ENCODE results near the gene LRRC8A. TPM values are rescaled to one million over a fixed set of nuclear protein-coding genes. Genes with fewer than 3 reads are reported as not detected.

LRRC8A gene
- total and polyA plus RNA-seq, 2 experiments from 2014 or later: 37.3 to 80.5 TPM

GRCh38 chr9:128887049-128887448 is 5.1 kb downstream of the LRRC8A start:
- no peaks in the 10 kb centered on the region for H3K9me2 ChIP-seq (ENCODE audit: insufficient read depth)
- Mint-ChIP-seq H3K36me3 (ENCODE audit: low read depth) (peaks cover 74% of the 10 kb centered on the region), H3K4me3 (no peak overlapping the region), H3K27ac (peak overlapping the region; percentile 76; the same call in 1 of the 2 replicates), H3K9me3 (no peaks in the 10 kb centered on the region), H3K27me3 (ENCODE audit: insufficient read depth, low read depth, poor library complexity) (peaks cover 22% of the 10 kb centered on the region), H3K4me1 (peaks cover 66% of the 10 kb centered on the region)
- peaks cover 23% of the 10 kb centered on the region for H3K4me1 ChIP-seq (ENCODE audit: insufficient read depth)
- DNase-seq (ENCODE audit: low spot score) (no peak), ATAC-seq (no peak)
- H3F3A ChIP-seq (replicated peaks; ENCODE audit: low read depth): peaks cover 30% of the 10 kb centered on the region
- H3K27me3 ChIP-seq (ENCODE audit: insufficient read depth): no peaks in the 10 kb centered on the region
- no peak overlapping the region for H3K4me3 ChIP-seq
- H3K79me2 ChIP-seq (replicated peaks; ENCODE audit: insufficient read depth): peaks cover 99% of the 10 kb centered on the region
- no peaks in the 10 kb centered on the region; the same call in 1 of the 2 replicates for H3K36me3 ChIP-seq (ENCODE audit: insufficient read depth)
- no peak overlapping the region for H3K4me2 ChIP-seq
- H4K20me1 ChIP-seq (replicated peaks; ENCODE audit: insufficient read depth): peaks cover 12% of the 10 kb centered on the region
- no peak overlapping the region for H2AFZ ChIP-seq
- H3K27ac ChIP-seq (ENCODE audit: low read depth): peak overlapping the region; percentile 90; the same call in 1 of the 2 replicates
- TF ChIP-seq, protein P1, sequence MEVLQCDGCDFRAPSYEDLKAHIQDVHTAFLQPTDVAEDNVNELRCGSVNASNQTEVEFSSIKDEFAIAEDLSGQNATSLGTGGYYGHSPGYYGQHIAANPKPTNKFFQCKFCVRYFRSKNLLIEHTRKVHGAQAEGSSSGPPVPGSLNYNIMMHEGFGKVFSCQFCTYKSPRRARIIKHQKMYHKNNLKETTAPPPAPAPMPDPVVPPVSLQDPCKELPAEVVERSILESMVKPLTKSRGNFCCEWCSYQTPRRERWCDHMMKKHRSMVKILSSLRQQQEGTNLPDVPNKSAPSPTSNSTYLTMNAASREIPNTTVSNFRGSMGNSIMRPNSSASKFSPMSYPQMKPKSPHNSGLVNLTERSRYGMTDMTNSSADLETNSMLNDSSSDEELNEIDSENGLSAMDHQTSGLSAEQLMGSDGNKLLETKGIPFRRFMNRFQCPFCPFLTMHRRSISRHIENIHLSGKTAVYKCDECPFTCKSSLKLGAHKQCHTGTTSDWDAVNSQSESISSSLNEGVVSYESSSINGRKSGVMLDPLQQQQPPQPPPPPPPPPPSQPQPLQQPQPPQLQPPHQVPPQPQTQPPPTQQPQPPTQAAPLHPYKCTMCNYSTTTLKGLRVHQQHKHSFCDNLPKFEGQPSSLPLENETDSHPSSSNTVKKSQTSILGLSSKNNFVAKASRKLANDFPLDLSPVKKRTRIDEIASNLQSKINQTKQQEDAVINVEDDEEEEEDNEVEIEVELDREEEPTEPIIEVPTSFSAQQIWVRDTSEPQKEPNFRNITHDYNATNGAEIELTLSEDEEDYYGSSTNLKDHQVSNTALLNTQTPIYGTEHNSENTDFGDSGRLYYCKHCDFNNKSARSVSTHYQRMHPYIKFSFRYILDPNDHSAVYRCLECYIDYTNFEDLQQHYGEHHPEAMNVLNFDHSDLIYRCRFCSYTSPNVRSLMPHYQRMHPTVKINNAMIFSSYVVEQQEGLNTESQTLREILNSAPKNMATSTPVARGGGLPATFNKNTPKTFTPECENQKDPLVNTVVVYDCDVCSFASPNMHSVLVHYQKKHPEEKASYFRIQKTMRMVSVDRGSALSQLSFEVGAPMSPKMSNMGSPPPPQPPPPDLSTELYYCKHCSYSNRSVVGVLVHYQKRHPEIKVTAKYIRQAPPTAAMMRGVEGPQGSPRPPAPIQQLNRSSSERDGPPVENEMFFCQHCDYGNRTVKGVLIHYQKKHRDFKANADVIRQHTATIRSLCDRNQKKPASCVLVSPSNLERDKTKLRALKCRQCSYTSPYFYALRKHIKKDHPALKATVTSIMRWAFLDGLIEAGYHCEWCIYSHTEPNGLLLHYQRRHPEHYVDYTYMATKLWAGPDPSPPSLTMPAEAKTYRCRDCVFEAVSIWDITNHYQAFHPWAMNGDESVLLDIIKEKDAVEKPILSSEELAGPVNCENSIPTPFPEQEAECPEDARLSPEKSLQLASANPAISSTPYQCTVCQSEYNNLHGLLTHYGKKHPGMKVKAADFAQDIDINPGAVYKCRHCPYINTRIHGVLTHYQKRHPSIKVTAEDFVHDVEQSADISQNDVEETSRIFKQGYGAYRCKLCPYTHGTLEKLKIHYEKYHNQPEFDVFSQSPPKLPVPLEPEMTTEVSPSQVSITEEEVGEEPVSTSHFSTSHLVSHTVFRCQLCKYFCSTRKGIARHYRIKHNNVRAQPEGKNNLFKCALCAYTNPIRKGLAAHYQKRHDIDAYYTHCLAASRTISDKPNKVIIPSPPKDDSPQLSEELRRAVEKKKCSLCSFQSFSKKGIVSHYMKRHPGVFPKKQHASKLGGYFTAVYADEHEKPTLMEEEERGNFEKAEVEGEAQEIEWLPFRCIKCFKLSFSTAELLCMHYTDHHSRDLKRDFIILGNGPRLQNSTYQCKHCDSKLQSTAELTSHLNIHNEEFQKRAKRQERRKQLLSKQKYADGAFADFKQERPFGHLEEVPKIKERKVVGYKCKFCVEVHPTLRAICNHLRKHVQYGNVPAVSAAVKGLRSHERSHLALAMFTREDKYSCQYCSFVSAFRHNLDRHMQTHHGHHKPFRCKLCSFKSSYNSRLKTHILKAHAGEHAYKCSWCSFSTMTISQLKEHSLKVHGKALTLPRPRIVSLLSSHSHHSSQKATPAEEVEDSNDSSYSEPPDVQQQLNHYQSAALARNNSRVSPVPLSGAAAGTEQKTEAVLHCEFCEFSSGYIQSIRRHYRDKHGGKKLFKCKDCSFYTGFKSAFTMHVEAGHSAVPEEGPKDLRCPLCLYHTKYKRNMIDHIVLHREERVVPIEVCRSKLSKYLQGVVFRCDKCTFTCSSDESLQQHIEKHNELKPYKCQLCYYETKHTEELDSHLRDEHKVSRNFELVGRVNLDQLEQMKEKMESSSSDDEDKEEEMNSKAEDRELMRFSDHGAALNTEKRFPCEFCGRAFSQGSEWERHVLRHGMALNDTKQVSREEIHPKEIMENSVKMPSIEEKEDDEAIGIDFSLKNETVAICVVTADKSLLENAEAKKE (CRISPR knock-in tag; IDR thresholded peaks at IDR 0.05): no peak

GRCh38 chr9:128887914-128888350 is 6.0 kb downstream of the LRRC8A start:
- peaks cover 73% of the 10 kb centered on the region for H3K36me3 Mint-ChIP-seq (ENCODE audit: low read depth)
- Histone ChIP-seq H2AFZ (no peak overlapping the region), H3F3A (replicated peaks; ENCODE audit: low read depth) (peaks cover 26% of the 10 kb centered on the region; the same call in 1 of the 2 replicates), H3K27ac (ENCODE audit: low read depth) (peak overlapping the region; percentile 90), H3K79me2 (replicated peaks; ENCODE audit: insufficient read depth) (peaks cover 93% of the 10 kb centered on the region), H3K4me1 (ENCODE audit: insufficient read depth) (peaks cover 23% of the 10 kb centered on the region), H4K20me1 (replicated peaks; ENCODE audit: insufficient read depth) (peaks cover 8% of the 10 kb centered on the region), H3K4me3 (peak overlapping the region; percentile 26; the same call in 1 of the 2 replicates), H3K9me2 (ENCODE audit: insufficient read depth) (no peaks in the 10 kb centered on the region), H3K4me2 (peak overlapping the region; percentile 55), H3K36me3 (ENCODE audit: insufficient read depth) (no peaks in the 10 kb centered on the region; the same call in 1 of the 2 replicates), H3K27me3 (ENCODE audit: insufficient read depth) (no peaks in the 10 kb centered on the region)
- peak overlapping the region; percentile 76 for H3K27ac Mint-ChIP-seq
- ATAC-seq (peak; percentile 77), DNase-seq (ENCODE audit: low spot score) (peak; percentile 66)
- no peaks in the 10 kb centered on the region for H3K9me3 Mint-ChIP-seq
- peak overlapping the region; percentile 54; the same call in 2 of the 3 replicates for H3K4me3 Mint-ChIP-seq
- peaks cover 17% of the 10 kb centered on the region for H3K27me3 Mint-ChIP-seq (ENCODE audit: insufficient read depth, low read depth, poor library complexity)
- TF ChIP-seq ETS1 (IDR thresholded peaks at IDR 0.05): peak; percentile 54; the same call in 1 of the 2 replicates
- TF ChIP-seq, protein P1 (CRISPR knock-in tag; IDR thresholded peaks at IDR 0.05): 0 out of 2 replicates have a peak, but pooled peaks have one; percentile 36
- TF ChIP-seq EZH2 (IDR thresholded peaks at IDR 0.05; ENCODE audit: low read depth, unreplicated experiment): no peak
- H3K4me1 Mint-ChIP-seq: peaks cover 68% of the 10 kb centered on the region
